GM18861 (cell line): Measurements from ENCODE around the gene RHEB.

Source experiments
- ATAC-seq: cut with Tn5 transposase; IDR thresholded peaks from one replicate; pipeline ENCODE4 v1.9.1; 2021; ENCODE audit not compliant: unreplicated experiment

Gene RHEB

DNA sequence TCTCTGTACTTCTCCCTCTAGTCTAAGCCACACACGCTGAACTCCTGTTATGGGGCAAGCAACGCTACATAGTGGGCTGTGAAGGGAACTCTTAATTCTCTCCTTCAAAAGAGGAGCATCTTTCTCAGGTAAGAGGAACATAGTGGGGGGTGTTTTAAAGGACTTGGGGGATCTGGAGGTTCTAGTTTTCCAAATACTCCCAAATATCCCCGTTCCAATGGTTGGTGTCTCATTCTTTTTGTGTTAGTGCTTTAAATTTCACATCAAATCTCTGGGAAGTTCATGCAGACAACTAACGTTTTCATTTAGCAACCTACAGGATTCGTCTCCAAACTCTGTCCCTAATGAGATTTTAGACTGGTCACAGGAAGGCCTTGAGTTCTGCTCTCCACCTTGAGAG lies 97.5 kb downstream of the RHEB start:
- no peak for ATAC-seq

DNA sequence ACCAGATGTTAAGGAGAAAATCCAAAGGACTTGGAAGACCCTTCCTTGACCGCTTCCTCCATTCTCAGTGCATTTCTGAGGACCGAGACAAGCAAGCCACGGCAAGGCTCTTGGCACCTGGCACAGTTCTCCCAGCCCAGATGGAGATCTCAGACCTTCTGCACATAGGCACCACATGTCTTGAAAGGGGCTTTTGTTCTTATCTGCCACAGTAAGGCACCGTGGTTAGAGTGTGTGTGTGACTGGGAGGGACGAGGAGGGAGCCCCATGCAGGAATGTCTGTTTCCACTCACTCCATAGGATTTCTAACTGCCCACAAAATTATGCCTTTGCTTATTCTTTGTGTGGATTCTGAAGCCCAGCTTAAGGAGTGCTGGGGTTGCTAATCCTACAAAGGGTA lies 99.6 kb downstream of the RHEB start:
- no peak for ATAC-seq

DNA sequence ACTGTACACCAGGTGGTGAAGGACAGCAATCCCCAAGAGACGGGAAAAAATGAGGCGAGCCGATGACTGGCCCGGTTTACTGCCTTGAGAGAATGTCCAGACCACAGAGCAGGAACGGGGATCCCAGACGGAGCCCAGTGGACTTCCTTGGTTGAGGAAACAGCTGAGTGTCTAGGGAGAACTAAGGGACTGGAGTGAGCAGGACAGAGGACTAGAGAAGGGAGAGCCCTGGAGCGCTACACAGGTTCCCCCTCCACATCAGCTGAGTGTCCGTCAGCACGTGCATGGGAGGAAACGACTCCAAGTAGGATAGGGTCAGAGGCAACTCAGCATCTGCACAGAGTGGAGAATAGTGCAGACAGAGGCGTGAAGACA lies 102.8 kb downstream of the RHEB start:
- no peak for ATAC-seq

DNA sequence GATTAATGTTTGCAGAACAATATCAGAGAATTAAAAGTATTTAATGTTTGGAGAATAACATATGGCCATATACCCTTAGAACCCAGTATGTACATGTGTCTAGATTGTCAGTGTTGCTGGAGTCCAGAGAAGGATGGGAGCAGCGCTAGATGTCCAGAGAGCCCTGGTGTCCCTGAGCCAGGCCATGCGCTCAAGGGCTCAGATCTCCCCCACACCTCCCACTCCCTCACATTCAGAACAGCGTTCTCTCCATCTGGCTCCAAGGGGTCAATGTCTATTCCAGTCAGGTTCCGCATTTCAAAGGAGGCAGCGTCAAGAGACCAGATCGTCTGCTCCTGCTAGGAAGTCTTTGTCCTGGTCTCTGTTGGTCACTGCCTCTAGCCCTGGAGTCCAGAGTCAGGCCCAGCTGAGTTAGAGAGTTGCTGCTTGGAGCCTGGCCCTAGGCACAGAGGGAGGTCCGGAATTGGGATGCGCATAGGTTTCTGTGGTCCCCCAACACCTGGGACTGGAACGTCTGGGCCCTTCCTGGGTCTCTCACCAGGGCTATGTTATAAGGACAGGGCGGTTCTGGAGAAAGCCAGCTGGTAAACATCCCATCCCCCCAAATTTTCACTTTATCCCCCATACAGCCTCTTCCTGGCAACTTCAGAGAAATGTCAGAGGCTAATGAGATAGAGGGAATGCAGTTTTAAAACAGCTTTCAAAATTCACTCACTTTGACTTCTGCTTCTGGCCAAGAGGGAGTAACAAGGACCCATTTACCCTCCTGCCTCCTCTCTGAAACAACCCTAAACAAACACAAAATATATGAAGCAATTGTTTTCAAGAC lies 103.4 kb downstream of the RHEB start:
- no peak for ATAC-seq
